HCT116 (cell line): Measurements from ENCODE around the gene ACTR6.

ENCODE experiments used
- CTCF ChIP-seq, 3 experiments: fragments of 200-600 bp in 1 of 3; sonication (generic) in 1 of 3; IDR thresholded peaks in 2 of 3; conservative IDR thresholded peaks in 1 of 3; 2 replicates each; pipeline ENCODE4 v1.5.1; 2012 to 2017; ENCODE audit warnings: low read depth in 2 of 3, low read length in 2 of 3, antibody characterized with exemption in 1 of 3, borderline replicate concordance in 1 of 3, control low read depth in 1 of 3, mild to moderate bottlenecking in 1 of 3, mixed read lengths in 1 of 3, mixed run types in 1 of 3, moderate library complexity in 1 of 3; ENCODE audit not compliant: insufficient read depth in 1 of 3
- EZH2 ChIP-seq: fragments of 200-600 bp; sonication (generic); IDR thresholded peaks from 2 replicates; pipeline ENCODE4 v1.6.1; 2017; ENCODE audit warnings: antibody characterized with exemption, mixed run types
- EZH2phosphoT487 ChIP-seq: fragments of 200-600 bp; IDR thresholded peaks from 2 replicates; pipeline ENCODE4 v1.6.1; 2018; ENCODE audit warnings: antibody characterized with exemption, borderline replicate concordance
- POLR2A ChIP-seq: IDR thresholded peaks from 2 replicates; pipeline ENCODE4 v1.7.0; 2011; ENCODE audit warnings: borderline replicate concordance; ENCODE audit not compliant: insufficient read depth, insufficient read length; ENCODE audit errors: extremely low read depth
- ZFX ChIP-seq: fragments of 450-650 bp; IDR thresholded peaks from 2 replicates; pipeline ENCODE4 v1.6.1; 2017

- no peak for TF ChIP-seq POLR2A
- TF ChIP-seq EZH2, result no peak
- TF ChIP-seq CTCF (IDR thresholded peaks at IDR 0.05 in 2 of 3, conservative IDR thresholded peaks at IDR 0.05 in 1 of 3; ENCODE audit: borderline replicate concordance in 1 of 3, insufficient read depth in 1 of 3, low read depth in 2 of 3, low read length in 2 of 3), result no peak
- TF ChIP-seq EZH2phosphoT487, result no peak
- no peak for TF ChIP-seq ZFX
Observed at GRCh38 chr12:100170313-100170858, 30.2 kb upstream of the ACTR6 start.
